Activated naive CD8-positive, alpha-beta T cell treated with anti-CD3 and anti-CD28 coated beads for 36 hours (primary cell): ENCODE results near the gene CYB561D2. TPM values are rescaled to one million over a fixed set of nuclear protein-coding genes. Genes with fewer than 3 reads are reported as not detected.
A peak's percentile ranks its signal among the peaks of the same experiment; 100 is the strongest.

Source experiments
- DNase-seq: peaks from one replicate; pipeline ENCODE4 v3.0.0; 2021
- H3K27ac Mint-ChIP-seq: one replicate; pipeline ENCODE4 v1.8.0; 2022; ENCODE audit warnings: mild to moderate bottlenecking, moderate library complexity, mixed read lengths
- H3K27me3 Mint-ChIP-seq: one replicate; pipeline ENCODE4 v1.8.0; 2022; ENCODE audit warnings: mild to moderate bottlenecking, mixed read lengths
- H3K36me3 Mint-ChIP-seq: one replicate; pipeline ENCODE4 v1.8.0; 2021; ENCODE audit warnings: mild to moderate bottlenecking, mixed read lengths
- H3K4me1 Mint-ChIP-seq: one replicate; pipeline ENCODE4 v1.8.0; 2021; ENCODE audit warnings: mixed read lengths
- H3K4me3 Mint-ChIP-seq: one replicate; pipeline ENCODE4 v1.8.0; 2022; ENCODE audit warnings: mild to moderate bottlenecking, moderate library complexity, mixed read lengths
- H3K9me3 Mint-ChIP-seq: one replicate; pipeline ENCODE4 v1.8.0; 2022; ENCODE audit warnings: mixed read lengths
- total RNA-seq, 2 experiments: library from RNA; stranded (reverse); gene quantifications; one replicate each; pipeline ENCODE4 v1.2.3, GENCODE V29; 2021

The CYB561D2 gene
- total RNA-seq, 2 experiments from 2014 or later, result 19.4 to 19.5 TPM

- H3K27ac Mint-ChIP-seq, result peak within 1 kb of the TSS; percentile 94
- peak; percentile 94 for DNase-seq
- H3K4me1 Mint-ChIP-seq, result peaks cover 38% of the 10 kb centered on the region
- no peaks in the 10 kb centered on the region for H3K9me3 Mint-ChIP-seq
- H3K4me3 Mint-ChIP-seq, result peak within 1 kb of the TSS; percentile 98
- H3K27me3 Mint-ChIP-seq, result no peaks in the 10 kb centered on the region
- peaks cover 20% of the 10 kb centered on the region for H3K36me3 Mint-ChIP-seq
Observed at GRCh38 chr3:50358911-50359759, 8.5 kb downstream of the CYB561D2 start, which contains the start of gene TMEM115. Gene TMEM115 (minus strand): TSS chr3:50359521. CDS start chr3:50359063, 458 bp downstream.

DNA sequence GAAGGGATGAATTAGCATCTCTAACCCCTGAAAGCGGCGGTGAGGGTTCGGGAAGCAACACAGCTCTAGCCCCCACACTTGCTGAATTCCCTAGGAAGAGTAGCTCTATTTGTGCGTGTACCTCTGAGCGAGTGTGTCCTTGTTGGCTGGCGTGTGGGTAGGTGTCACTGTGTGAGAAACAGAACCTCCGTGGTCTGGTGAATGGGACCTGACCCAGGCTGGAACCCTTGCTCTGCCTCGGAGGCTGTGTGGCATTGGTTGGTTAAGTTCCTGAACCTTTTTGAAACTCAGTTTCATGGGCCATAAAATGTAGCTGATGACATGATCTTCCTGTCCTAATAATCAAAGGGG is 9.1 kb downstream of the CYB561D2 start:
- peaks cover 33% of the 10 kb centered on the region for H3K4me1 Mint-ChIP-seq
- DNase-seq, result no peak
- peak overlapping the region; percentile 98 for H3K4me3 Mint-ChIP-seq
- H3K27ac Mint-ChIP-seq, result peak overlapping the region; percentile 94
- no peaks in the 10 kb centered on the region for H3K27me3 Mint-ChIP-seq
- H3K9me3 Mint-ChIP-seq, result no peaks in the 10 kb centered on the region
- H3K36me3 Mint-ChIP-seq, result peaks cover 20% of the 10 kb centered on the region

- no peak overlapping the region for H3K27ac Mint-ChIP-seq
- no peaks in the 10 kb centered on the region for H3K9me3 Mint-ChIP-seq
- peaks cover 16% of the 10 kb centered on the region for H3K4me1 Mint-ChIP-seq
- H3K4me3 Mint-ChIP-seq, result peak overlapping the region; percentile 81
- H3K36me3 Mint-ChIP-seq, result no peaks in the 10 kb centered on the region
- DNase-seq, result no peak
- no peaks in the 10 kb centered on the region for H3K27me3 Mint-ChIP-seq
Observed at GRCh38 chr3:50364573-50365079, 14.0 kb downstream of the CYB561D2 start.

DNA sequence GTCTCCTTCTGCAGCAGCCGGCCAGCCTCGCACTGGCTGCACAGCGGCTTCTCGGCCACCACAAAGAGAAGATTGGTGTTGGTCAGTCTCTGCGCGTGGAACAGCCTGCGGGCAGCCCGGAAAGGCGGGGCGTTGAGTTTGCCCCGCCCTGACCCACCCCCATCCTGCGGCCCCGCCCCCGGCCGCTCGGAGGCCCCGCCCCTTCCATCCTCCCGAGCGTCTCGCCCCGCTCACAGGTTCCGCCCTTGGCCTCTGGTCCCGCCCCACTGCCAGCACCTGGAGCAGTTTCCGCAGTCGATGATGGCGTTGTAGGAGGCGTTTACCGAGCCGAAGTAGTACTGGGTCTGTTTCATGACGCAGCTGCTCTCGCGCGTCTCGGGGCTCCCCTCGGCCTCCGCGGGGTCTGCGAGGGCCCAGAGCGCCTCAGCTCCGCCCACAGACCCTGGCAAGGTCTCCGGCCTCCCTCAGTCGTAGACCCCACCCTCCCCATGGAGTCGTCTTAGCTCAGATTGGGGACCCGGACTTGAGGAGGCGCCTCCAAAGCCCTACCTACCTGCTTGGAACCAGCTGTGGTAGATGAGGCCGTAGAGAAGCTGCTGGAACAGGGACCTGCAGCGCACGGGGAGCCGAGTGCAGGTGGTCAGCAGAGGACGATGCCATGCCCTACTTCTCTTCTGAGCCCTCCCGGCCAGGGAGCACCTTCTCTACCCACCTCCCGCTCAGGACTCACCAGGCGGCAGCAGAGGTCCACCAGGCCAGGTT is 14.6 kb downstream of the CYB561D2 start:
- no peaks in the 10 kb centered on the region for H3K9me3 Mint-ChIP-seq
- H3K36me3 Mint-ChIP-seq, result no peaks in the 10 kb centered on the region
- H3K27me3 Mint-ChIP-seq, result no peaks in the 10 kb centered on the region
- H3K4me1 Mint-ChIP-seq, result peaks cover 11% of the 10 kb centered on the region
- peak overlapping the region; percentile 81 for H3K4me3 Mint-ChIP-seq
- DNase-seq, result peak; percentile 94
- H3K27ac Mint-ChIP-seq, result peak overlapping the region; percentile 78

DNA sequence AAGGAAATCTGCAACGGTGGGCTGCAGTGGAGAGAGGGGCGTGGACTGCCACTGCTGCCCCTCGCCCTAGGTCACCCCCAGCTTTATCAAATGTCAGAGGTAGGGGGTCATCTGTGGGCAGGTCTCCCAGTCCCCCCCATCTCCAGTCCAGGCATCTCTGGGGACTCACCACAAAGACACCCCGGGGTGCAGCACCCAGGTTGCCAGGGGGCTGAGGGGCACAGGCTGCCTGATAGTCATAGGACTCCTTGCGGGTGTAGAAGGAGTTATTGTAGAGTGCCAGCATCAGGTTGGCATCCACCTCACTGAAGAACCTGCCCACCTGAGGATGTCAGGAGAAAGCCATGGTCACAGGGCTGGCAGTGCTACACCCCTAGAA is 15.2 kb downstream of the CYB561D2 start:
- Mint-ChIP-seq H3K4me3 (peak overlapping the region; percentile 81), H3K27ac (peak overlapping the region; percentile 78), H3K27me3 (no peaks in the 10 kb centered on the region), H3K9me3 (no peaks in the 10 kb centered on the region), H3K36me3 (no peaks in the 10 kb centered on the region), H3K4me1 (peaks cover 11% of the 10 kb centered on the region)
- no peak for DNase-seq

GRCh38 chr3:50369012-50369670 is 18.5 kb downstream of the CYB561D2 start:
- no peak for DNase-seq
- no peak overlapping the region for H3K4me3 Mint-ChIP-seq
- H3K9me3 Mint-ChIP-seq, result no peaks in the 10 kb centered on the region

DNA sequence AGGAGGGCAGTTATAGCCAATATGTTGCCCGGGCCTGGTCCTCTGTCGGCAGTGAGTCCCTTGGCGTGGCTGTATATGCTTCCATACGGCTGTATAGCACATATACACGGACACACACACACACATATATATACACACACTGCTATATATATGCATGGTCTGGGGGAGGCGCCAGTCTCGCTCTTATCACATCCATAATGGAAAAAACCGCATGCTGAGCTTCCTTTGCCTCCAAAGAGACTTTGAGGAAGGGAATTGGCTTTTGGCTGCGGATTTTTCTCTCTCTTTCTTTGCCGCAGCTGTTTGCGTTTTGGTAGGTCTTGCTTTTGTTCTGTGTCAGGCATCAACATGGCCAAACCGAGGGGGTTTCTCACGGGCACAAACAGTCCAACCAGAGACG is 19.9 kb downstream of the CYB561D2 start:
- no peaks in the 10 kb centered on the region for H3K27me3 Mint-ChIP-seq
- no peak for DNase-seq
- no peak overlapping the region for H3K4me3 Mint-ChIP-seq

More at GRCh38 chr3:50369012-50369670, 18.5 kb downstream of the CYB561D2 start:
- Mint-ChIP-seq H3K4me1 (peaks cover 19% of the 10 kb centered on the region), H3K36me3 (no peaks in the 10 kb centered on the region), H3K27ac (no peak overlapping the region), H3K27me3 (no peaks in the 10 kb centered on the region)

GRCh38 chr3:50371133-50371685 is 20.5 kb downstream of the CYB561D2 start:
- DNase-seq, result no peak
- no peaks in the 10 kb centered on the region for H3K36me3 Mint-ChIP-seq
- H3K4me3 Mint-ChIP-seq, result no peak overlapping the region
- no peaks in the 10 kb centered on the region for H3K9me3 Mint-ChIP-seq
- H3K4me1 Mint-ChIP-seq, result peaks cover 11% of the 10 kb centered on the region
- no peak overlapping the region for H3K27ac Mint-ChIP-seq
- no peaks in the 10 kb centered on the region for H3K27me3 Mint-ChIP-seq

More for the DNA sequence above, 19.9 kb downstream of the CYB561D2 start:
- no peaks in the 10 kb centered on the region for H3K36me3 Mint-ChIP-seq
- no peaks in the 10 kb centered on the region for H3K9me3 Mint-ChIP-seq
- peaks cover 17% of the 10 kb centered on the region for H3K4me1 Mint-ChIP-seq
- H3K27ac Mint-ChIP-seq, result no peak overlapping the region

DNA sequence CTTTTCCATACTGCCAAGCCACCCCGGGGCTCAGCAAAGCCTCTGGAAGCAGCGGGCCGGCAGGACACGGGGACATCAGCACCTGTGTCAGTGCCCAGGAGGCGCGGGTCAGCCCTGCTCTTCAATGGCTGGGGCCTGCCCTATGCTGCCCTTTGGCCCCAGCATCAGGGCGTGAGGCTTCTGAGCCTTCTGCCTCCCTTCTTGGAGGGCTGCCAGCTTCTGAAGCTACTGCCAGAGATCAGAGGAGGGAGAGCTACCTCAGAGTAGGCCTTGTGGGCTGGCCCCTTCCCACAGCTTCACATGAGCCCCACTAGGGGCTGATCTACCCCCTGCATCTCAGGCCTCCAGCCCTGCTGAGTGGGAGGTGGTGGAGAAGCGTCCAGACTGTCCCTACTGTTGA is 21.7 kb downstream of the CYB561D2 start:
- H3K36me3 Mint-ChIP-seq, result no peaks in the 10 kb centered on the region
- DNase-seq, result no peak
- no peak overlapping the region for H3K27ac Mint-ChIP-seq
- H3K27me3 Mint-ChIP-seq, result no peaks in the 10 kb centered on the region
- H3K4me1 Mint-ChIP-seq, result peaks cover 10% of the 10 kb centered on the region
- no peak overlapping the region for H3K4me3 Mint-ChIP-seq
- no peaks in the 10 kb centered on the region for H3K9me3 Mint-ChIP-seq

GRCh38 chr3:50373146-50374051 is 22.7 kb downstream of the CYB561D2 start:
- H3K27ac Mint-ChIP-seq, result no peak overlapping the region
- no peak overlapping the region for H3K4me3 Mint-ChIP-seq
- peaks cover 10% of the 10 kb centered on the region for H3K4me1 Mint-ChIP-seq
- no peaks in the 10 kb centered on the region for H3K36me3 Mint-ChIP-seq
- H3K27me3 Mint-ChIP-seq, result no peaks in the 10 kb centered on the region
- no peak for DNase-seq
- no peaks in the 10 kb centered on the region for H3K9me3 Mint-ChIP-seq

DNA sequence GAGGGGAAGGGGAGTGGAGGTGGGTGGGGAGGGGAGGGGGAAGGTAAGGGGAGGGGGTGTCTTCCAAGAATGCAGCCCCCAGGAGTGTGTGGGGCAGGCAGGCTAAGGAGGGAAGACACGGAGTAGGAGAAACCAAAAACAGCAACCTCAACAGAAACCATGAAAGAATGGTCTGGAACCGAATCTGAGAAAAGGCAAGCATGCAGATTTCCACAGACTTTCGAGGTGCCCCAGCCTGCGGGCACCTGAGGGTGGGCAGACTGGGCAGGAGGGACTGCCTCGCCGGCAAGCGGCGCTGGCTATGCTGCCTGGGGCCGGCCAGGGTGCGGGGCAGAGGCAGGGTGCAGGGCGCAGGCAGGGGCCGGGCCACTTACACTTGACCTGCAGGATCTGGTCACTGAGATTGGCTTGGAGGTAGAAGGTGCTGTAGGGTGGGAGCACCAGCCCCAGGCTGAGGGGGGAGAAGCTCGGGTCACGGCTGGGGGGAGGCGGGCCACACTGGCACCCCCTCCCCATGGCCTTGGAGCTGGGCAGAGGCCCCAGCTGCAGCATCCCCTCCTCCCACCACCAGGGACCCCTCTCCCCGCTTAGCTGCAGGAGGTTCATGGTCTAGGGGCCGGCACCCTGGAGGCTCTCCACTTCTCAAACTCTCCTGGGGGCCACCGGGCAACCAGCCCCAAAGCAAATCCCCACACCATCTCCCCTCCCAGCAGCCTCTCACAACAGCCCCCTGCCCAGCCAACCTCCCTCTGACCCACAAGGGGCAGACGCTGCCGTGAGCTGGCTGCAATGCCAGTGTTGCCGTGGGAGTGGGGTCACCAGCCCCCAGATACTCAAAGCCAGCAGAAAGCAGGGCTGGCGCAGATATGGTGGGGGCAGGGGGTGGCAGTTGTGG is 23.9 kb downstream of the CYB561D2 start:
- H3K36me3 Mint-ChIP-seq, result no peaks in the 10 kb centered on the region
- H3K27me3 Mint-ChIP-seq, result no peaks in the 10 kb centered on the region
- H3K27ac Mint-ChIP-seq, result no peak overlapping the region
- no peaks in the 10 kb centered on the region for H3K9me3 Mint-ChIP-seq
- no peak overlapping the region for H3K4me3 Mint-ChIP-seq
- DNase-seq, result no peak
- peaks cover 7% of the 10 kb centered on the region for H3K4me1 Mint-ChIP-seq

GRCh38 chr3:50375258-50375931 is 24.7 kb downstream of the CYB561D2 start:
- no peak for DNase-seq
- Mint-ChIP-seq H3K27me3 (no peaks in the 10 kb centered on the region), H3K9me3 (no peaks in the 10 kb centered on the region), H3K27ac (no peak overlapping the region), H3K36me3 (no peaks in the 10 kb centered on the region), H3K4me3 (no peak overlapping the region), H3K4me1 (peaks cover 7% of the 10 kb centered on the region)

GRCh38 chr3:50378024-50378423 is 27.4 kb downstream of the CYB561D2 start:
- no peaks in the 10 kb centered on the region for H3K9me3 Mint-ChIP-seq
- H3K36me3 Mint-ChIP-seq, result no peaks in the 10 kb centered on the region
- no peaks in the 10 kb centered on the region for H3K27me3 Mint-ChIP-seq
- no peak overlapping the region for H3K4me3 Mint-ChIP-seq
- H3K4me1 Mint-ChIP-seq, result peaks cover 2% of the 10 kb centered on the region
- no peak for DNase-seq
- no peak overlapping the region for H3K27ac Mint-ChIP-seq
